WTC11 (cell line): ENCODE measurements around the gene YPEL4. TPM values are rescaled to one million over a fixed set of nuclear protein-coding genes. Genes with fewer than 3 reads are reported as not detected.

ENCODE experiments used
- ETV6 ChIP-seq: sonication (generic); formaldehyde crosslinking; IDR thresholded peaks from 2 replicates; pipeline ENCODE4 v1.8.1; 2022; ENCODE audit warnings: mild to moderate bottlenecking, missing genetic modification reagents
- FOXK1 ChIP-seq: sonication (generic); formaldehyde crosslinking; IDR thresholded peaks from 2 replicates; pipeline ENCODE4 v1.8.0; 2022; ENCODE audit warnings: mild to moderate bottlenecking, moderate library complexity, missing genetic modification reagents
- IRF2 ChIP-seq: sonication (generic); formaldehyde crosslinking; IDR thresholded peaks from 2 replicates; pipeline ENCODE4 v1.8.0; 2022; ENCODE audit warnings: low read depth, missing genetic modification reagents, borderline replicate concordance
- NFE2L1 ChIP-seq: sonication (generic); formaldehyde crosslinking; IDR thresholded peaks from 2 replicates; pipeline ENCODE4 v1.8.1; 2023; ENCODE audit warnings: missing genetic modification reagents
- SMAD3 ChIP-seq: sonication (generic); formaldehyde crosslinking; IDR thresholded peaks from 2 replicates; pipeline ENCODE4 v1.8.0; 2022; ENCODE audit warnings: missing genetic modification reagents, mild to moderate bottlenecking, borderline replicate concordance
- TP53 ChIP-seq: sonication (generic); formaldehyde crosslinking; IDR thresholded peaks from 2 replicates; pipeline ENCODE4 v1.8.1; 2023; ENCODE audit warnings: mild to moderate bottlenecking, missing genetic modification reagents
- ZNF219 ChIP-seq: sonication (generic); formaldehyde crosslinking; IDR thresholded peaks from 2 replicates; pipeline ENCODE4 v1.8.0; 2023; ENCODE audit warnings: missing genetic modification reagents, mild to moderate bottlenecking, borderline replicate concordance
- total RNA-seq: library from RNA; stranded (reverse); gene quantifications from 3 replicates; pipeline ENCODE4 v1.2.3, GENCODE V29; 2021
- TF ChIP-seq, protein P1 (sequence below): fragments of 250-450 bp; sonication (Bioruptor Pico); IDR thresholded peaks from 2 replicates; pipeline ENCODE4 v2.1.2; 2022; ENCODE audit warnings: mild to moderate bottlenecking, moderate library complexity
- TF ChIP-seq, protein P2 (sequence below): sonication (generic); formaldehyde crosslinking; IDR thresholded peaks from 2 replicates; pipeline ENCODE4 v1.8.1; 2023; ENCODE audit warnings: mild to moderate bottlenecking, missing genetic modification reagents
- TF ChIP-seq, protein P3 (sequence below): fragments of 250-450 bp; sonication (Bioruptor Pico); IDR thresholded peaks from 2 replicates; pipeline ENCODE4 v1.9.0; 2021; ENCODE audit warnings: mild to moderate bottlenecking, borderline replicate concordance
- TF ChIP-seq, protein P4 (sequence below): sonication (generic); formaldehyde crosslinking; IDR thresholded peaks from 2 replicates; pipeline ENCODE4 v1.8.1; 2022; ENCODE audit warnings: mild to moderate bottlenecking, moderate library complexity, missing genetic modification reagents
- TF ChIP-seq, protein P5 (sequence below): fragments of 250-450 bp; sonication (Bioruptor Pico); IDR thresholded peaks from 2 replicates; pipeline ENCODE4 v1.9.0; 2021; ENCODE audit warnings: mild to moderate bottlenecking
- TF ChIP-seq, protein P6 (sequence below): fragments of 250-450 bp; sonication (Bioruptor Pico); IDR thresholded peaks from 2 replicates; pipeline ENCODE4 v1.9.0; 2021; ENCODE audit warnings: mild to moderate bottlenecking
- TF ChIP-seq, protein P7 (sequence below): fragments of 200-600 bp; IDR thresholded peaks from 2 replicates; pipeline ENCODE4 v1.8.0; 2022; ENCODE audit warnings: antibody characterized with exemption
- TF ChIP-seq, protein P8 (sequence below): sonication (generic); formaldehyde crosslinking; IDR thresholded peaks from 2 replicates; pipeline ENCODE4 v1.8.1; 2023; ENCODE audit warnings: mild to moderate bottlenecking, missing genetic modification reagents, moderate library complexity
- TF ChIP-seq, protein P9 (sequence below): sonication (generic); formaldehyde crosslinking; IDR thresholded peaks from 2 replicates; pipeline ENCODE4 v1.8.1; 2023; ENCODE audit warnings: mild to moderate bottlenecking, missing genetic modification reagents, borderline replicate concordance
- TF ChIP-seq, protein P10 (sequence below): sonication (generic); formaldehyde crosslinking; IDR thresholded peaks from 2 replicates; pipeline ENCODE4 v1.8.0; 2022; ENCODE audit warnings: mild to moderate bottlenecking, missing genetic modification reagents

Gene YPEL4
- total RNA-seq, 1 experiment from 2014 or later = 0.15 TPM

DNA sequence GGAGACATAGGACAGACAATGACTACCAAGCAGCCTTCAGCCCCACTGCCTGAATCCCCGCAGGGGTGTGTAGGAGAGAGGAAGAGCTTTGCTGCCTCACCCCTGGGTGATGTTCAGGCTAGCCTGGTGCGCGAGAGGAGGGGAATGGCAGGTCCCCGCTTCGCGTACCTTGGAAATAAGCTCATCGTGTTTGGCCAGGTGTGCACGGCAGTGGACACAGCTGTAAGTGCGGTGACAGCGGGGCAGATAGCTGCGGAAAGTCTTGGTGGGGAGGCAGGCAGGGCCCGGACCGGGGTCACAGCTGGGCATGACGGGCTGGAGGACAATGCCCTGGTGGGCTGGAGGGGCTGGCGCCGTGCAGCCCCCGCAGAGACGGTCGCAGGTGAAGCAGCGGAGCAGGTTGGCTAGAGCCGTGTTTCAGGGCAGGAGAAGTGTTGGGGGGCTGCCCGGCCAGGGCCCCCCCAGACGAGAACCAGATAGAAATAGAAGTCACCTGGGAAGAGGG lies 2.9 kb downstream of the YPEL4 start (continued):
- TF ChIP-seq TP53 (CRISPR knock-in tag) (peak; percentile 93), IRF2 (no peak), SMAD3 (CRISPR knock-in tag) (peak; percentile 81), ETV6 (CRISPR knock-in tag) (peak; percentile 79), FOXK1 (CRISPR knock-in tag) (peak; percentile 82), ZNF219 (CRISPR knock-in tag) (no peak), NFE2L1 (CRISPR knock-in tag) (peak; percentile 90)
- TF ChIP-seq, protein P1, sequence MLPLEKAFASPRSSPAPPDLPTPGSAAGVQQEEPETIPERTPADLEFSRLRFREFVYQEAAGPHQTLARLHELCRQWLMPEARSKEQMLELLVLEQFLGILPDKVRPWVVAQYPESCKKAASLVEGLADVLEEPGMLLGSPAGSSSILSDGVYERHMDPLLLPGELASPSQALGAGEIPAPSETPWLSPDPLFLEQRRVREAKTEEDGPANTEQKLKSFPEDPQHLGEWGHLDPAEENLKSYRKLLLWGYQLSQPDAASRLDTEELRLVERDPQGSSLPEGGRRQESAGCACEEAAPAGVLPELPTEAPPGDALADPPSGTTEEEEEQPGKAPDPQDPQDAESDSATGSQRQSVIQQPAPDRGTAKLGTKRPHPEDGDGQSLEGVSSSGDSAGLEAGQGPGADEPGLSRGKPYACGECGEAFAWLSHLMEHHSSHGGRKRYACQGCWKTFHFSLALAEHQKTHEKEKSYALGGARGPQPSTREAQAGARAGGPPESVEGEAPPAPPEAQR (CRISPR knock-in tag) = no peak
- TF ChIP-seq, protein P2, sequence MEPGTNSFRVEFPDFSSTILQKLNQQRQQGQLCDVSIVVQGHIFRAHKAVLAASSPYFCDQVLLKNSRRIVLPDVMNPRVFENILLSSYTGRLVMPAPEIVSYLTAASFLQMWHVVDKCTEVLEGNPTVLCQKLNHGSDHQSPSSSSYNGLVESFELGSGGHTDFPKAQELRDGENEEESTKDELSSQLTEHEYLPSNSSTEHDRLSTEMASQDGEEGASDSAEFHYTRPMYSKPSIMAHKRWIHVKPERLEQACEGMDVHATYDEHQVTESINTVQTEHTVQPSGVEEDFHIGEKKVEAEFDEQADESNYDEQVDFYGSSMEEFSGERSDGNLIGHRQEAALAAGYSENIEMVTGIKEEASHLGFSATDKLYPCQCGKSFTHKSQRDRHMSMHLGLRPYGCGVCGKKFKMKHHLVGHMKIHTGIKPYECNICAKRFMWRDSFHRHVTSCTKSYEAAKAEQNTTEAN (CRISPR knock-in tag) = peak; percentile 90
- TF ChIP-seq, protein P3, sequence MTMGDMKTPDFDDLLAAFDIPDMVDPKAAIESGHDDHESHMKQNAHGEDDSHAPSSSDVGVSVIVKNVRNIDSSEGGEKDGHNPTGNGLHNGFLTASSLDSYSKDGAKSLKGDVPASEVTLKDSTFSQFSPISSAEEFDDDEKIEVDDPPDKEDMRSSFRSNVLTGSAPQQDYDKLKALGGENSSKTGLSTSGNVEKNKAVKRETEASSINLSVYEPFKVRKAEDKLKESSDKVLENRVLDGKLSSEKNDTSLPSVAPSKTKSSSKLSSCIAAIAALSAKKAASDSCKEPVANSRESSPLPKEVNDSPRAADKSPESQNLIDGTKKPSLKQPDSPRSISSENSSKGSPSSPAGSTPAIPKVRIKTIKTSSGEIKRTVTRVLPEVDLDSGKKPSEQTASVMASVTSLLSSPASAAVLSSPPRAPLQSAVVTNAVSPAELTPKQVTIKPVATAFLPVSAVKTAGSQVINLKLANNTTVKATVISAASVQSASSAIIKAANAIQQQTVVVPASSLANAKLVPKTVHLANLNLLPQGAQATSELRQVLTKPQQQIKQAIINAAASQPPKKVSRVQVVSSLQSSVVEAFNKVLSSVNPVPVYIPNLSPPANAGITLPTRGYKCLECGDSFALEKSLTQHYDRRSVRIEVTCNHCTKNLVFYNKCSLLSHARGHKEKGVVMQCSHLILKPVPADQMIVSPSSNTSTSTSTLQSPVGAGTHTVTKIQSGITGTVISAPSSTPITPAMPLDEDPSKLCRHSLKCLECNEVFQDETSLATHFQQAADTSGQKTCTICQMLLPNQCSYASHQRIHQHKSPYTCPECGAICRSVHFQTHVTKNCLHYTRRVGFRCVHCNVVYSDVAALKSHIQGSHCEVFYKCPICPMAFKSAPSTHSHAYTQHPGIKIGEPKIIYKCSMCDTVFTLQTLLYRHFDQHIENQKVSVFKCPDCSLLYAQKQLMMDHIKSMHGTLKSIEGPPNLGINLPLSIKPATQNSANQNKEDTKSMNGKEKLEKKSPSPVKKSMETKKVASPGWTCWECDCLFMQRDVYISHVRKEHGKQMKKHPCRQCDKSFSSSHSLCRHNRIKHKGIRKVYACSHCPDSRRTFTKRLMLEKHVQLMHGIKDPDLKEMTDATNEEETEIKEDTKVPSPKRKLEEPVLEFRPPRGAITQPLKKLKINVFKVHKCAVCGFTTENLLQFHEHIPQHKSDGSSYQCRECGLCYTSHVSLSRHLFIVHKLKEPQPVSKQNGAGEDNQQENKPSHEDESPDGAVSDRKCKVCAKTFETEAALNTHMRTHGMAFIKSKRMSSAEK = peak; percentile 48; the same call in 1 of the 2 replicates
- TF ChIP-seq, protein P4, sequence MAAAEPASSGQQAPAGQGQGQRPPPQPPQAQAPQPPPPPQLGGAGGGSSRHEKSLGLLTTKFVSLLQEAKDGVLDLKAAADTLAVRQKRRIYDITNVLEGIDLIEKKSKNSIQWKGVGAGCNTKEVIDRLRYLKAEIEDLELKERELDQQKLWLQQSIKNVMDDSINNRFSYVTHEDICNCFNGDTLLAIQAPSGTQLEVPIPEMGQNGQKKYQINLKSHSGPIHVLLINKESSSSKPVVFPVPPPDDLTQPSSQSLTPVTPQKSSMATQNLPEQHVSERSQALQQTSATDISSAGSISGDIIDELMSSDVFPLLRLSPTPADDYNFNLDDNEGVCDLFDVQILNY (CRISPR knock-in tag) = peak; percentile 62
- TF ChIP-seq, protein P5, sequence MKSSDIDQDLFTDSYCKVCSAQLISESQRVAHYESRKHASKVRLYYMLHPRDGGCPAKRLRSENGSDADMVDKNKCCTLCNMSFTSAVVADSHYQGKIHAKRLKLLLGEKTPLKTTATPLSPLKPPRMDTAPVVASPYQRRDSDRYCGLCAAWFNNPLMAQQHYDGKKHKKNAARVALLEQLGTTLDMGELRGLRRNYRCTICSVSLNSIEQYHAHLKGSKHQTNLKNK (CRISPR knock-in tag) = no peak
- TF ChIP-seq, protein P6, sequence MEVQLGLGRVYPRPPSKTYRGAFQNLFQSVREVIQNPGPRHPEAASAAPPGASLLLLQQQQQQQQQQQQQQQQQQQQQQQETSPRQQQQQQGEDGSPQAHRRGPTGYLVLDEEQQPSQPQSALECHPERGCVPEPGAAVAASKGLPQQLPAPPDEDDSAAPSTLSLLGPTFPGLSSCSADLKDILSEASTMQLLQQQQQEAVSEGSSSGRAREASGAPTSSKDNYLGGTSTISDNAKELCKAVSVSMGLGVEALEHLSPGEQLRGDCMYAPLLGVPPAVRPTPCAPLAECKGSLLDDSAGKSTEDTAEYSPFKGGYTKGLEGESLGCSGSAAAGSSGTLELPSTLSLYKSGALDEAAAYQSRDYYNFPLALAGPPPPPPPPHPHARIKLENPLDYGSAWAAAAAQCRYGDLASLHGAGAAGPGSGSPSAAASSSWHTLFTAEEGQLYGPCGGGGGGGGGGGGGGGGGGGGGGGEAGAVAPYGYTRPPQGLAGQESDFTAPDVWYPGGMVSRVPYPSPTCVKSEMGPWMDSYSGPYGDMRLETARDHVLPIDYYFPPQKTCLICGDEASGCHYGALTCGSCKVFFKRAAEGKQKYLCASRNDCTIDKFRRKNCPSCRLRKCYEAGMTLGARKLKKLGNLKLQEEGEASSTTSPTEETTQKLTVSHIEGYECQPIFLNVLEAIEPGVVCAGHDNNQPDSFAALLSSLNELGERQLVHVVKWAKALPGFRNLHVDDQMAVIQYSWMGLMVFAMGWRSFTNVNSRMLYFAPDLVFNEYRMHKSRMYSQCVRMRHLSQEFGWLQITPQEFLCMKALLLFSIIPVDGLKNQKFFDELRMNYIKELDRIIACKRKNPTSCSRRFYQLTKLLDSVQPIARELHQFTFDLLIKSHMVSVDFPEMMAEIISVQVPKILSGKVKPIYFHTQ = peak; percentile 79
- TF ChIP-seq, protein P7, sequence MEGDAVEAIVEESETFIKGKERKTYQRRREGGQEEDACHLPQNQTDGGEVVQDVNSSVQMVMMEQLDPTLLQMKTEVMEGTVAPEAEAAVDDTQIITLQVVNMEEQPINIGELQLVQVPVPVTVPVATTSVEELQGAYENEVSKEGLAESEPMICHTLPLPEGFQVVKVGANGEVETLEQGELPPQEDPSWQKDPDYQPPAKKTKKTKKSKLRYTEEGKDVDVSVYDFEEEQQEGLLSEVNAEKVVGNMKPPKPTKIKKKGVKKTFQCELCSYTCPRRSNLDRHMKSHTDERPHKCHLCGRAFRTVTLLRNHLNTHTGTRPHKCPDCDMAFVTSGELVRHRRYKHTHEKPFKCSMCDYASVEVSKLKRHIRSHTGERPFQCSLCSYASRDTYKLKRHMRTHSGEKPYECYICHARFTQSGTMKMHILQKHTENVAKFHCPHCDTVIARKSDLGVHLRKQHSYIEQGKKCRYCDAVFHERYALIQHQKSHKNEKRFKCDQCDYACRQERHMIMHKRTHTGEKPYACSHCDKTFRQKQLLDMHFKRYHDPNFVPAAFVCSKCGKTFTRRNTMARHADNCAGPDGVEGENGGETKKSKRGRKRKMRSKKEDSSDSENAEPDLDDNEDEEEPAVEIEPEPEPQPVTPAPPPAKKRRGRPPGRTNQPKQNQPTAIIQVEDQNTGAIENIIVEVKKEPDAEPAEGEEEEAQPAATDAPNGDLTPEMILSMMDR = no peak
- TF ChIP-seq, protein P8, sequence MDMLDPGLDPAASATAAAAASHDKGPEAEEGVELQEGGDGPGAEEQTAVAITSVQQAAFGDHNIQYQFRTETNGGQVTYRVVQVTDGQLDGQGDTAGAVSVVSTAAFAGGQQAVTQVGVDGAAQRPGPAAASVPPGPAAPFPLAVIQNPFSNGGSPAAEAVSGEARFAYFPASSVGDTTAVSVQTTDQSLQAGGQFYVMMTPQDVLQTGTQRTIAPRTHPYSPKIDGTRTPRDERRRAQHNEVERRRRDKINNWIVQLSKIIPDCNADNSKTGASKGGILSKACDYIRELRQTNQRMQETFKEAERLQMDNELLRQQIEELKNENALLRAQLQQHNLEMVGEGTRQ (CRISPR knock-in tag) = no peak
- TF ChIP-seq, protein P9, sequence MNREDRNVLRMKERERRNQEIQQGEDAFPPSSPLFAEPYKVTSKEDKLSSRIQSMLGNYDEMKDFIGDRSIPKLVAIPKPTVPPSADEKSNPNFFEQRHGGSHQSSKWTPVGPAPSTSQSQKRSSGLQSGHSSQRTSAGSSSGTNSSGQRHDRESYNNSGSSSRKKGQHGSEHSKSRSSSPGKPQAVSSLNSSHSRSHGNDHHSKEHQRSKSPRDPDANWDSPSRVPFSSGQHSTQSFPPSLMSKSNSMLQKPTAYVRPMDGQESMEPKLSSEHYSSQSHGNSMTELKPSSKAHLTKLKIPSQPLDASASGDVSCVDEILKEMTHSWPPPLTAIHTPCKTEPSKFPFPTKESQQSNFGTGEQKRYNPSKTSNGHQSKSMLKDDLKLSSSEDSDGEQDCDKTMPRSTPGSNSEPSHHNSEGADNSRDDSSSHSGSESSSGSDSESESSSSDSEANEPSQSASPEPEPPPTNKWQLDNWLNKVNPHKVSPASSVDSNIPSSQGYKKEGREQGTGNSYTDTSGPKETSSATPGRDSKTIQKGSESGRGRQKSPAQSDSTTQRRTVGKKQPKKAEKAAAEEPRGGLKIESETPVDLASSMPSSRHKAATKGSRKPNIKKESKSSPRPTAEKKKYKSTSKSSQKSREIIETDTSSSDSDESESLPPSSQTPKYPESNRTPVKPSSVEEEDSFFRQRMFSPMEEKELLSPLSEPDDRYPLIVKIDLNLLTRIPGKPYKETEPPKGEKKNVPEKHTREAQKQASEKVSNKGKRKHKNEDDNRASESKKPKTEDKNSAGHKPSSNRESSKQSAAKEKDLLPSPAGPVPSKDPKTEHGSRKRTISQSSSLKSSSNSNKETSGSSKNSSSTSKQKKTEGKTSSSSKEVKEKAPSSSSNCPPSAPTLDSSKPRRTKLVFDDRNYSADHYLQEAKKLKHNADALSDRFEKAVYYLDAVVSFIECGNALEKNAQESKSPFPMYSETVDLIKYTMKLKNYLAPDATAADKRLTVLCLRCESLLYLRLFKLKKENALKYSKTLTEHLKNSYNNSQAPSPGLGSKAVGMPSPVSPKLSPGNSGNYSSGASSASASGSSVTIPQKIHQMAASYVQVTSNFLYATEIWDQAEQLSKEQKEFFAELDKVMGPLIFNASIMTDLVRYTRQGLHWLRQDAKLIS = no peak; the same call in 1 of the 2 replicates
- TF ChIP-seq, protein P10, sequence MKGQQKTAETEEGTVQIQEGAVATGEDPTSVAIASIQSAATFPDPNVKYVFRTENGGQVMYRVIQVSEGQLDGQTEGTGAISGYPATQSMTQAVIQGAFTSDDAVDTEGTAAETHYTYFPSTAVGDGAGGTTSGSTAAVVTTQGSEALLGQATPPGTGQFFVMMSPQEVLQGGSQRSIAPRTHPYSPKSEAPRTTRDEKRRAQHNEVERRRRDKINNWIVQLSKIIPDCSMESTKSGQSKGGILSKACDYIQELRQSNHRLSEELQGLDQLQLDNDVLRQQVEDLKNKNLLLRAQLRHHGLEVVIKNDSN (CRISPR knock-in tag) = peak; percentile 36; the same call in 1 of the 2 replicates
